DMS53 treated with DMSO at 0.1 percent for 48 hours (cell line): Measurements from ENCODE around the gene BROX.

Experiments used
- DNase-seq: peaks from one replicate; lab custom pipeline; 2025; ENCODE audit not compliant: unreplicated experiment; lab: John Stamatoyannopoulos, UW

The BROX gene

GRCh38 chr1:222772996-222773379 lies 60.6 kb downstream of the BROX start:
- no peak for DNase-seq

- peak; percentile 60 for DNase-seq
Observed at GRCh38 chr1:222777463-222777862, 65.1 kb downstream of the BROX start.

GRCh38 chr1:222777977-222778376 lies 65.6 kb downstream of the BROX start:
- peak; percentile 67 for DNase-seq

GRCh38 chr1:222781251-222781650 lies 68.9 kb downstream of the BROX start:
- DNase-seq = no peak

GRCh38 chr1:222783051-222783450 lies 70.7 kb downstream of the BROX start:
- no peak for DNase-seq

- no peak for DNase-seq
Observed at GRCh38 chr1:222784371-222784770, 72.0 kb downstream of the BROX start.
